Calu3 (cell line): ENCODE results near the gene HSP90AB1. TPM values are rescaled to one million over a fixed set of nuclear protein-coding genes. Genes with fewer than 3 reads are reported as not detected.
"Not testable (repeated sequence)": the region's sequence is repeated elsewhere in the genome, so short reads cannot be mapped to it uniquely, and the experiment has no call there.

Experiments used
- BruUV-seq: library from RNA; stranded (reverse); fragments of 400-500 nt; replicated peaks from 2 replicates; lab custom pipeline; 2021; lab: Mats Ljungman, UMichigan
- CTCF ChIA-PET: fragments of 300-600 bp; sonication (Branson Sonifier 250); formaldehyde crosslinking; loops from one replicate; lab custom pipeline; 2022; ENCODE audit warnings: antibody characterized with exemption; lab: Charles Lee
- DNase-seq: peaks from one replicate; pipeline ENCODE4 v3.0.0; 2022
- H3K27ac Mint-ChIP-seq: one replicate; pipeline ENCODE4 v1.8.0; 2022; ENCODE audit warnings: mixed read lengths; ENCODE audit not compliant: unreplicated experiment
- H3K27me3 Mint-ChIP-seq: one replicate; pipeline ENCODE4 v1.8.0; 2022; ENCODE audit warnings: mixed read lengths; ENCODE audit not compliant: unreplicated experiment
- H3K36me3 Mint-ChIP-seq: one replicate; pipeline ENCODE4 v1.8.0; 2022; ENCODE audit warnings: mild to moderate bottlenecking, moderate library complexity, mixed read lengths; ENCODE audit not compliant: insufficient read depth, unreplicated experiment
- H3K4me1 Mint-ChIP-seq: one replicate; pipeline ENCODE4 v1.8.0; 2022; ENCODE audit warnings: mild to moderate bottlenecking, low read depth, mixed read lengths; ENCODE audit not compliant: unreplicated experiment
- H3K4me3 Mint-ChIP-seq: one replicate; pipeline ENCODE4 v1.8.0; 2022; ENCODE audit warnings: mild to moderate bottlenecking, low read depth, moderate library complexity, mixed read lengths; ENCODE audit not compliant: unreplicated experiment
- H3K9me3 Mint-ChIP-seq: one replicate; pipeline ENCODE4 v1.8.0; 2022; ENCODE audit warnings: low read depth, mixed read lengths; ENCODE audit not compliant: unreplicated experiment
- CTCF ChIP-seq: fragments of 200-600 bp; IDR thresholded peaks from one replicate; pipeline ENCODE4 v1.8.0; 2022; ENCODE audit warnings: antibody characterized with exemption; ENCODE audit not compliant: unreplicated experiment
- intact Hi-C: fragments of 100-400 bp; cut with micrococcal nuclease; formaldehyde crosslinking; loops from one replicate; pipeline ENCODE4 v1.10.0; 2022; ENCODE audit not compliant: unreplicated experiment
- total RNA-seq: library from RNA; stranded (reverse); gene quantifications from 2 replicates; pipeline ENCODE4 v1.2.3, GENCODE V29; 2022

HSP90AB1 gene
- total RNA-seq, 1 experiment from 2014 or later, result 2,073 TPM

GRCh38 chr6:44228836-44229235 lies 18.1 kb upstream of the HSP90AB1 start:
- H3K4me1 Mint-ChIP-seq, result peaks cover 34% of the 10 kb centered on the region
- H3K27ac Mint-ChIP-seq, result no peak overlapping the region
- no peak for DNase-seq
- peaks cover 20% of the 10 kb centered on the region for H3K36me3 Mint-ChIP-seq
- BruUV-seq, result no TSS peak
- no peaks in the 10 kb centered on the region for H3K27me3 Mint-ChIP-seq
- intact Hi-C loops, result no loop called here
- CTCF ChIA-PET, result interaction anchor here (1.9 kb wide), 1 partner anchor 9 kb away, joined by 5 read pairs; no protein-coding TSS in a partner anchor
- TF ChIP-seq CTCF, result no peak
- H3K4me3 Mint-ChIP-seq, result no peak overlapping the region
- H3K9me3 Mint-ChIP-seq, result no peaks in the 10 kb centered on the region

GRCh38 chr6:44229376-44230033 lies 17.4 kb upstream of the HSP90AB1 start:
- Mint-ChIP-seq H3K36me3 (peaks cover 22% of the 10 kb centered on the region), H3K27me3 (no peaks in the 10 kb centered on the region), H3K9me3 (no peaks in the 10 kb centered on the region), H3K4me1 (peaks cover 34% of the 10 kb centered on the region), H3K4me3 (no peak overlapping the region), H3K27ac (no peak overlapping the region)
- TF ChIP-seq CTCF, result no peak
- no TSS peak for BruUV-seq
- intact Hi-C loops, result no loop called here
- CTCF ChIA-PET, result no interaction called here
- DNase-seq, result no peak

- intact Hi-C loops, result no loop called here
- no TSS peak for BruUV-seq
- CTCF ChIA-PET, result interaction anchor here (0.6 kb wide), 1 partner anchor 101 kb away, joined by 4 read pairs; no protein-coding TSS in a partner anchor
- Mint-ChIP-seq H3K36me3 (peaks cover 27% of the 10 kb centered on the region), H3K9me3 (no peaks in the 10 kb centered on the region), H3K4me3 (no peak overlapping the region), H3K27me3 (no peaks in the 10 kb centered on the region), H3K4me1 (peaks cover 34% of the 10 kb centered on the region), H3K27ac (no peak overlapping the region)
- no peak for TF ChIP-seq CTCF
- DNase-seq, result no peak
Observed at GRCh38 chr6:44230034-44230675, 16.7 kb upstream of the HSP90AB1 start.

- H3K4me3 Mint-ChIP-seq, H3K27ac Mint-ChIP-seq, CTCF ChIA-PET, H3K9me3 Mint-ChIP-seq, BruUV-seq, intact Hi-C loops, H3K27me3 Mint-ChIP-seq, DNase-seq: not testable (repeated sequence)
- H3K4me1 Mint-ChIP-seq, result peaks cover 32% of the 10 kb centered on the region
- H3K36me3 Mint-ChIP-seq, result peaks cover 38% of the 10 kb centered on the region
Observed at GRCh38 chr6:44231426-44231825, 15.5 kb upstream of the HSP90AB1 start.
